ENCODE measurements around the gene SUFU.

Gene SUFU

GRCh38 chr10:102554531-102554930 lies 50.8 kb downstream of the SUFU start:
- DNase-seq, result no peak

- DNase-seq, result no peak
Measured at GRCh38 chr10:102555781-102556328, 52.1 kb downstream of the SUFU start.

- DNase-seq, result no peak
Measured at GRCh38 chr10:102557569-102557968, 53.8 kb downstream of the SUFU start.

- DNase-seq, result no peak
Measured at GRCh38 chr10:102559764-102560163, 56.0 kb downstream of the SUFU start.

- no peak for DNase-seq
Measured at GRCh38 chr10:102564209-102564834, 60.5 kb downstream of the SUFU start.

- no peak for DNase-seq
Measured at GRCh38 chr10:102565793-102566192, 62.0 kb downstream of the SUFU start.

GRCh38 chr10:102578782-102579181 lies 75.0 kb downstream of the SUFU start:
- no peak for DNase-seq

- DNase-seq, result no peak
Measured at GRCh38 chr10:102579328-102579727, 75.6 kb downstream of the SUFU start.

GRCh38 chr10:102580230-102580629 lies 76.5 kb downstream of the SUFU start:
- no peak for DNase-seq

GRCh38 chr10:102581401-102581800 lies 77.6 kb downstream of the SUFU start:
- DNase-seq, result no peak

- no peak for DNase-seq
Measured at GRCh38 chr10:102581981-102582580, 78.3 kb downstream of the SUFU start.

- DNase-seq, result peak; percentile 83
Measured at GRCh38 chr10:102583435-102584417, 80.0 kb downstream of the SUFU start.

GRCh38 chr10:102585026-102585425 lies 81.3 kb downstream of the SUFU start:
- DNase-seq, result no peak

GRCh38 chr10:102586858-102587257 lies 83.1 kb downstream of the SUFU start:
- DNase-seq, result no peak

GRCh38 chr10:102588875-102589274 lies 85.1 kb downstream of the SUFU start:
- DNase-seq, result no peak

GRCh38 chr10:102593074-102593803 lies 89.5 kb downstream of the SUFU start:
- no peak for DNase-seq

GRCh38 chr10:102593804-102594079 lies 90.0 kb downstream of the SUFU start:
- no peak for DNase-seq

- no peak for DNase-seq
Measured at GRCh38 chr10:102595293-102595692, 91.5 kb downstream of the SUFU start.

- DNase-seq, result no peak
Measured at GRCh38 chr10:102595897-102596296, 92.1 kb downstream of the SUFU start.

GRCh38 chr10:102596506-102596971 lies 92.8 kb downstream of the SUFU start:
- DNase-seq, result peak; percentile 38

GRCh38 chr10:102597131-102597991 lies 93.6 kb downstream of the SUFU start:
- no peak for DNase-seq

GRCh38 chr10:102598243-102598642 lies 94.5 kb downstream of the SUFU start:
- DNase-seq, result no peak
